HCT116 (cell line): ENCODE results near the gene NIT2. TPM values are rescaled to one million over a fixed set of nuclear protein-coding genes. Genes with fewer than 3 reads are reported as not detected.

Experiments
- ATAC-seq: fragments of 200-7000 bp; cut with Tn5 transposase; 2 replicates; pipeline ENCODE4 v1.9.1; 2020; ENCODE audit warnings: mild to moderate bottlenecking, moderate library complexity
- BruUV-seq: library from RNA; stranded (reverse); fragments of 400-500 nt; replicated peaks from 2 replicates; lab custom pipeline; 2021; lab: Mats Ljungman, UMichigan
- CTCF ChIA-PET: fragments of 300-600 bp; sonication (Branson Sonifier 250); formaldehyde crosslinking; loops from one replicate; lab custom pipeline; 2021; ENCODE audit warnings: antibody characterized with exemption; lab: Charles Lee
- POLR2A ChIA-PET: fragments of 300-600, 350-600 bp; sonication (Branson Sonifier 250); formaldehyde crosslinking; loops from one replicate; lab custom pipeline; 2021; ENCODE audit warnings: antibody characterized with exemption; lab: Charles Lee
- RAD21 ChIA-PET, 2 experiments: fragments of 300-600 bp; sonication (Branson Sonifier 250); formaldehyde crosslinking; loops; one replicate each; lab custom pipeline; 2023; ENCODE audit warnings: low total read pairs in 2 of 2; ENCODE audit not compliant: uncharacterized antibody in 2 of 2, unreplicated experiment in 2 of 2, low non-redundant PET in 1 of 2; lab: Charles Lee
- DNase-seq: peaks from one replicate; pipeline ENCODE4 v3.0.0-alpha.2; 2010; ENCODE audit warnings: low read depth, low spot score
- H2AFZ ChIP-seq: fragments of 200-600 bp; shearing (Covaris generic), sonication (generic); 2 replicates; pipeline ENCODE4 v1.6.1; 2017; ENCODE audit warnings: low read depth, mixed run types, mixed read lengths, antibody characterized with exemption, low read length; ENCODE audit not compliant: poor library complexity, severe bottlenecking
- H3K27ac ChIP-seq: 2 replicates; pipeline ENCODE4 v1.5.1; 2012; ENCODE audit warnings: low read depth, low read length
- H3K27me3 ChIP-seq: fragments of 200-600 bp; sonication (generic); 2 replicates; pipeline ENCODE4 v1.6.1; 2016; ENCODE audit warnings: mixed run types, low read length, mixed read lengths; ENCODE audit not compliant: insufficient read depth
- H3K36me3 ChIP-seq, 2 experiments: fragments of 200-500 bp in 1 of 2; fragments of 200-600 bp in 1 of 2; sonication (Bioruptor generic) in 1 of 2; sonication (generic) in 1 of 2; 2 replicates each; pipeline versions ENCODE4 v1.5.1 to v1.6.1; 2014 to 2016; ENCODE audit warnings: low read length in 2 of 2, inconsistent platforms in 1 of 2, mixed read lengths in 1 of 2, mixed run types in 1 of 2; ENCODE audit not compliant: insufficient read depth in 2 of 2, control insufficient read depth in 1 of 2
- H3K4me1 ChIP-seq, 2 experiments: fragments of 200-600 bp in 1 of 2; sonication (generic) in 1 of 2; 2 replicates each; pipeline versions ENCODE4 v1.5.1 to v1.6.1; 2012 to 2017; ENCODE audit warnings: low read length in 2 of 2, inconsistent platforms in 1 of 2, mild to moderate bottlenecking in 1 of 2, mixed read lengths in 1 of 2, mixed run types in 1 of 2, moderate library complexity in 1 of 2; ENCODE audit not compliant: insufficient read depth in 2 of 2, control insufficient read depth in 1 of 2
- H3K4me2 ChIP-seq: fragments of 200-600 bp; sonication (generic); 2 replicates; pipeline ENCODE4 v1.6.1; 2017; ENCODE audit warnings: mixed run types, low read length, mixed read lengths
- H3K4me3 ChIP-seq, 2 experiments: fragments of 200-600 bp in 1 of 2; sonication (generic) in 1 of 2; replicated peaks in 1 of 2; 2 replicates each; pipeline ENCODE4 v1.5.1; 2011 to 2016; ENCODE audit warnings: low read length in 2 of 2, control low read depth in 1 of 2, low read depth in 1 of 2, mild to moderate bottlenecking in 1 of 2, mixed read lengths in 1 of 2, mixed run types in 1 of 2
- H3K79me2 ChIP-seq: fragments of 200-600 bp; sonication (generic); 2 replicates; pipeline ENCODE4 v1.6.1; 2017; ENCODE audit warnings: mild to moderate bottlenecking, mixed run types, low read length, moderate library complexity, mixed read lengths; ENCODE audit not compliant: insufficient read depth
- H3K9ac ChIP-seq: fragments of 200-600 bp; sonication (generic); 2 replicates; pipeline ENCODE4 v1.6.1; 2016; ENCODE audit warnings: low read length, mixed read lengths
- H3K9me2 ChIP-seq: fragments of 200-600 bp; sonication (generic), shearing (Covaris generic); 2 replicates; pipeline ENCODE4 v1.6.1; 2017; ENCODE audit warnings: mixed run types, mild to moderate bottlenecking, moderate library complexity; ENCODE audit not compliant: insufficient read depth
- H3K9me3 ChIP-seq, 2 experiments: fragments of 200-500 bp in 1 of 2; fragments of 200-600 bp in 1 of 2; sonication (Bioruptor generic) in 1 of 2; sonication (generic) in 1 of 2; 2 replicates each; pipeline ENCODE4 v1.6.1; 2014 to 2017; ENCODE audit warnings: low read length in 2 of 2, mixed read lengths in 2 of 2, inconsistent platforms in 1 of 2, low read depth in 1 of 2, mild to moderate bottlenecking in 1 of 2, mixed run types in 1 of 2, moderate library complexity in 1 of 2; ENCODE audit not compliant: control insufficient read depth in 1 of 2, insufficient read depth in 1 of 2
- H4K20me1 ChIP-seq: fragments of 200-600 bp; sonication (generic), shearing (Covaris generic); 2 replicates; pipeline ENCODE4 v1.6.1; 2017; ENCODE audit warnings: mixed run types, mild to moderate bottlenecking, moderate library complexity; ENCODE audit not compliant: insufficient read depth
- CBX3 ChIP-seq: IDR thresholded peaks from 2 replicates; pipeline ENCODE4 v1.6.1; 2012; ENCODE audit warnings: low read depth
- CEBPB ChIP-seq: IDR thresholded peaks from 2 replicates; pipeline ENCODE4 v1.6.1; 2012; ENCODE audit warnings: low read depth
- EZH2 ChIP-seq: fragments of 200-600 bp; sonication (generic); IDR thresholded peaks from 2 replicates; pipeline ENCODE4 v1.6.1; 2017; ENCODE audit warnings: antibody characterized with exemption, mixed run types
- EZH2phosphoT487 ChIP-seq: fragments of 200-600 bp; IDR thresholded peaks from 2 replicates; pipeline ENCODE4 v1.6.1; 2018; ENCODE audit warnings: antibody characterized with exemption, borderline replicate concordance
- JUND ChIP-seq: IDR thresholded peaks from 2 replicates; pipeline ENCODE4 v1.6.1; 2012
- POLR2A ChIP-seq: IDR thresholded peaks from 2 replicates; pipeline ENCODE4 v1.7.0; 2011; ENCODE audit warnings: borderline replicate concordance; ENCODE audit not compliant: insufficient read depth, insufficient read length; ENCODE audit errors: extremely low read depth
- RAD21 ChIP-seq: IDR thresholded peaks from 2 replicates; pipeline ENCODE4 v1.6.1; 2012; ENCODE audit warnings: low read depth, mild to moderate bottlenecking
- SIN3A ChIP-seq: IDR thresholded peaks from 2 replicates; pipeline ENCODE4 v1.6.1; 2012; ENCODE audit warnings: low read depth
- SP1 ChIP-seq: IDR thresholded peaks from 2 replicates; pipeline ENCODE4 v1.6.1; 2012; ENCODE audit warnings: low read depth
- SRF ChIP-seq: IDR thresholded peaks from 2 replicates; pipeline ENCODE4 v1.6.1; 2012; ENCODE audit warnings: low read depth
- ZNF274 ChIP-seq: fragments of 200-500 bp; sonication (Bioruptor generic); IDR thresholded peaks from 2 replicates; pipeline ENCODE4 v1.6.1; 2014; ENCODE audit warnings: mild to moderate bottlenecking, low read depth, low read length, inconsistent platforms
- intact Hi-C: fragments of 100-400 bp; cut with micrococcal nuclease; formaldehyde crosslinking; loops from 2 replicates; pipeline ENCODE4 v1.10.0; 2022
- total RNA-seq: library from RNA; stranded (reverse); gene quantifications from one replicate; pipeline ENCODE4 v1.2.1, GENCODE V29; 2021; ENCODE audit not compliant: unreplicated experiment
- TF ChIP-seq, protein P1 (sequence below), 3 experiments: fragments of 200-600 bp in 1 of 3; sonication (generic) in 1 of 3; IDR thresholded peaks in 2 of 3; conservative IDR thresholded peaks in 1 of 3; 2 replicates each; pipeline ENCODE4 v1.5.1; 2012 to 2017; ENCODE audit warnings: low read depth in 2 of 3, low read length in 2 of 3, antibody characterized with exemption in 1 of 3, borderline replicate concordance in 1 of 3, control low read depth in 1 of 3, mild to moderate bottlenecking in 1 of 3, mixed read lengths in 1 of 3, mixed run types in 1 of 3, moderate library complexity in 1 of 3; ENCODE audit not compliant: insufficient read depth in 1 of 3
- TF ChIP-seq, protein P2 (sequence below): IDR thresholded peaks from 2 replicates; pipeline ENCODE4 v1.6.1; 2012
- TF ChIP-seq, protein P3 (sequence below): IDR thresholded peaks from 2 replicates; pipeline ENCODE4 v1.6.1; 2012; ENCODE audit warnings: low read depth
- TF ChIP-seq, protein P4 (sequence below): IDR thresholded peaks from 2 replicates; pipeline ENCODE4 v1.6.1; 2012

NIT2 gene
- total RNA-seq, 1 experiment from 2014 or later: 44.7 TPM

DNA sequence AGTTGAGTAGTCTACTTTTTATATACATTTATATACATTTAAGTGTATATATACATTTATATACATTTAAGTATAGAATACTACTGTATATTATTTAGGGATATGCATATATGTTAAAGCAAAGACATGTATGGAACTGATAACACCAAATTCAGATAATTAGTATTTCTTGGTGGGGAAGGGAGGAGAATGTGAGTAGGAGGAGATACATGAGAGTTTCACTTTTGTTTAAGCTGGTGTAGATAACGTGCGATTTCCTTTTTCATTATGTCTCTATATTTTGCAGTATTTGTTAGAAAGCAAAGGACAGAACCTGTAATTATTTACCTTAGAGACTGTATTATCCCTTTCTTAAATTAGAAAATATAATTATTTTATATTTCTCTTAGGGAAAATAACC is 16.6 kb upstream of the NIT2 start:
- no peak overlapping the region for H3K9ac ChIP-seq
- H3K79me2 ChIP-seq: no peaks in the 10 kb centered on the region
- H3K36me3 ChIP-seq: no peaks in the 10 kb centered on the region
- H3K27ac ChIP-seq: no peak overlapping the region
- TF ChIP-seq JUND: no peak
- no peak for TF ChIP-seq EZH2phosphoT487
- no peak for TF ChIP-seq SP1
- no peak for TF ChIP-seq POLR2A
- TF ChIP-seq, protein P1, sequence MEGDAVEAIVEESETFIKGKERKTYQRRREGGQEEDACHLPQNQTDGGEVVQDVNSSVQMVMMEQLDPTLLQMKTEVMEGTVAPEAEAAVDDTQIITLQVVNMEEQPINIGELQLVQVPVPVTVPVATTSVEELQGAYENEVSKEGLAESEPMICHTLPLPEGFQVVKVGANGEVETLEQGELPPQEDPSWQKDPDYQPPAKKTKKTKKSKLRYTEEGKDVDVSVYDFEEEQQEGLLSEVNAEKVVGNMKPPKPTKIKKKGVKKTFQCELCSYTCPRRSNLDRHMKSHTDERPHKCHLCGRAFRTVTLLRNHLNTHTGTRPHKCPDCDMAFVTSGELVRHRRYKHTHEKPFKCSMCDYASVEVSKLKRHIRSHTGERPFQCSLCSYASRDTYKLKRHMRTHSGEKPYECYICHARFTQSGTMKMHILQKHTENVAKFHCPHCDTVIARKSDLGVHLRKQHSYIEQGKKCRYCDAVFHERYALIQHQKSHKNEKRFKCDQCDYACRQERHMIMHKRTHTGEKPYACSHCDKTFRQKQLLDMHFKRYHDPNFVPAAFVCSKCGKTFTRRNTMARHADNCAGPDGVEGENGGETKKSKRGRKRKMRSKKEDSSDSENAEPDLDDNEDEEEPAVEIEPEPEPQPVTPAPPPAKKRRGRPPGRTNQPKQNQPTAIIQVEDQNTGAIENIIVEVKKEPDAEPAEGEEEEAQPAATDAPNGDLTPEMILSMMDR (IDR thresholded peaks at IDR 0.05 in 2 of 3, conservative IDR thresholded peaks at IDR 0.05 in 1 of 3; ENCODE audit: borderline replicate concordance in 1 of 3, insufficient read depth in 1 of 3, low read depth in 2 of 3, low read length in 2 of 3): no peak
- no peak for TF ChIP-seq RAD21
- TF ChIP-seq, protein P2, sequence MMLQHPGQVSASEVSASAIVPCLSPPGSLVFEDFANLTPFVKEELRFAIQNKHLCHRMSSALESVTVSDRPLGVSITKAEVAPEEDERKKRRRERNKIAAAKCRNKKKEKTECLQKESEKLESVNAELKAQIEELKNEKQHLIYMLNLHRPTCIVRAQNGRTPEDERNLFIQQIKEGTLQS: no peak
- no peak for TF ChIP-seq CEBPB
- TF ChIP-seq, protein P3, sequence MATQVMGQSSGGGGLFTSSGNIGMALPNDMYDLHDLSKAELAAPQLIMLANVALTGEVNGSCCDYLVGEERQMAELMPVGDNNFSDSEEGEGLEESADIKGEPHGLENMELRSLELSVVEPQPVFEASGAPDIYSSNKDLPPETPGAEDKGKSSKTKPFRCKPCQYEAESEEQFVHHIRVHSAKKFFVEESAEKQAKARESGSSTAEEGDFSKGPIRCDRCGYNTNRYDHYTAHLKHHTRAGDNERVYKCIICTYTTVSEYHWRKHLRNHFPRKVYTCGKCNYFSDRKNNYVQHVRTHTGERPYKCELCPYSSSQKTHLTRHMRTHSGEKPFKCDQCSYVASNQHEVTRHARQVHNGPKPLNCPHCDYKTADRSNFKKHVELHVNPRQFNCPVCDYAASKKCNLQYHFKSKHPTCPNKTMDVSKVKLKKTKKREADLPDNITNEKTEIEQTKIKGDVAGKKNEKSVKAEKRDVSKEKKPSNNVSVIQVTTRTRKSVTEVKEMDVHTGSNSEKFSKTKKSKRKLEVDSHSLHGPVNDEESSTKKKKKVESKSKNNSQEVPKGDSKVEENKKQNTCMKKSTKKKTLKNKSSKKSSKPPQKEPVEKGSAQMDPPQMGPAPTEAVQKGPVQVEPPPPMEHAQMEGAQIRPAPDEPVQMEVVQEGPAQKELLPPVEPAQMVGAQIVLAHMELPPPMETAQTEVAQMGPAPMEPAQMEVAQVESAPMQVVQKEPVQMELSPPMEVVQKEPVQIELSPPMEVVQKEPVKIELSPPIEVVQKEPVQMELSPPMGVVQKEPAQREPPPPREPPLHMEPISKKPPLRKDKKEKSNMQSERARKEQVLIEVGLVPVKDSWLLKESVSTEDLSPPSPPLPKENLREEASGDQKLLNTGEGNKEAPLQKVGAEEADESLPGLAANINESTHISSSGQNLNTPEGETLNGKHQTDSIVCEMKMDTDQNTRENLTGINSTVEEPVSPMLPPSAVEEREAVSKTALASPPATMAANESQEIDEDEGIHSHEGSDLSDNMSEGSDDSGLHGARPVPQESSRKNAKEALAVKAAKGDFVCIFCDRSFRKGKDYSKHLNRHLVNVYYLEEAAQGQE: no peak
- TF ChIP-seq SRF: no peak
- TF ChIP-seq EZH2: no peak
- TF ChIP-seq, protein P4, sequence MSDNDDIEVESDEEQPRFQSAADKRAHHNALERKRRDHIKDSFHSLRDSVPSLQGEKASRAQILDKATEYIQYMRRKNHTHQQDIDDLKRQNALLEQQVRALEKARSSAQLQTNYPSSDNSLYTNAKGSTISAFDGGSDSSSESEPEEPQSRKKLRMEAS: no peak
- TF ChIP-seq CBX3: no peak
- no peak for TF ChIP-seq SIN3A
- TF ChIP-seq ZNF274: no peak
- no peaks in the 10 kb centered on the region for H4K20me1 ChIP-seq
- ATAC-seq: no peak
- no peak overlapping the region for H3K4me3 ChIP-seq
- no peak for DNase-seq
- BruUV-seq: no TSS peak
- H3K9me2 ChIP-seq: no peaks in the 10 kb centered on the region
- no peak overlapping the region for H2AFZ ChIP-seq
- peaks cover 3 to 4% of the 10 kb centered on the region in 2 experiments; a peak in 2 of 4 replicates for H3K4me1 ChIP-seq
- no peak overlapping the region for H3K4me2 ChIP-seq
- ChIA-PET CTCF (no interaction called here), RAD21 (no interaction called here), POLR2A (no interaction called here)
- H3K27me3 ChIP-seq: no peaks in the 10 kb centered on the region
- H3K9me3 ChIP-seq: no peaks in the 10 kb centered on the region
- intact Hi-C loops: loop anchor here (5.0 to 10.0 kb wide), 5 partner anchors 144 to 879 kb away; no protein-coding TSS in a partner anchor
